Measurements from ENCODE around the gene CARS2.
A peak's percentile ranks its signal among the peaks of the same experiment; 100 is the strongest.
"Not testable (repeated sequence)": the region's sequence is repeated elsewhere in the genome, so short reads cannot be mapped to it uniquely, and the experiment has no call there.

Gene CARS2

GRCh38 chr13:110682746-110683145, 23.2 kb downstream of the CARS2 start:
- DNase-seq: no peak

GRCh38 chr13:110681868-110682550, 23.9 kb downstream of the CARS2 start:
- DNase-seq: no peak

- DNase-seq: peak in 1 of 5 experiments; percentile 26
Observed at GRCh38 chr13:110680852-110681251, 25.1 kb downstream of the CARS2 start.

- DNase-seq: no peak
Observed at GRCh38 chr13:110677731-110678545, 28.0 kb downstream of the CARS2 start.

GRCh38 chr13:110676595-110677587, 29.0 kb downstream of the CARS2 start:
- peak in 2 of 5 experiments; percentile 14 to 22 for DNase-seq

GRCh38 chr13:110669814-110670213, 36.1 kb downstream of the CARS2 start:
- not testable (repeated sequence) for DNase-seq

- DNase-seq: no peak
Observed at GRCh38 chr13:110669036-110669435, 36.9 kb downstream of the CARS2 start.

- DNase-seq: no peak
Observed at GRCh38 chr13:110666255-110666533, 39.7 kb downstream of the CARS2 start.

GRCh38 chr13:110665491-110666254, 40.2 kb downstream of the CARS2 start:
- DNase-seq: no peak

GRCh38 chr13:110664673-110665072, 41.2 kb downstream of the CARS2 start:
- no peak for DNase-seq

GRCh38 chr13:110664041-110664440, 41.9 kb downstream of the CARS2 start:
- DNase-seq: no peak

- DNase-seq: no peak
Observed at GRCh38 chr13:110663491-110663890, 42.4 kb downstream of the CARS2 start.

GRCh38 chr13:110662777-110663443, 43.0 kb downstream of the CARS2 start:
- no peak for DNase-seq

- DNase-seq: no peak
Observed at GRCh38 chr13:110662091-110662490, 43.8 kb downstream of the CARS2 start.

GRCh38 chr13:110661256-110661655, 44.7 kb downstream of the CARS2 start:
- no peak for DNase-seq

GRCh38 chr13:110658218-110658911, 47.6 kb downstream of the CARS2 start:
- DNase-seq: peak in 1 of 5 experiments; percentile 41

GRCh38 chr13:110657196-110657595, 48.7 kb downstream of the CARS2 start:
- DNase-seq: no peak

- no peak for DNase-seq
Observed at GRCh38 chr13:110653851-110654250, 52.1 kb downstream of the CARS2 start.

GRCh38 chr13:110653271-110653670, 52.6 kb downstream of the CARS2 start:
- no peak for DNase-seq

- no peak for DNase-seq
Observed at GRCh38 chr13:110652764-110653163, 53.2 kb downstream of the CARS2 start.

GRCh38 chr13:110652231-110652730, 53.6 kb downstream of the CARS2 start:
- no peak for DNase-seq

All from T-helper 2 cell (primary cell).